ENCODE data around the gene PCBP3.

The PCBP3 gene

GRCh38 chr21:45853703-45854342 is 210.3 kb downstream of the PCBP3 start:
- WGBS (ENCODE audit: extremely low coverage, insufficient coverage, insufficient read length): no CpG with 5 or more reads among the region's 19 CpGs
- no peak overlapping the region for H4K91ac ChIP-seq (ENCODE audit: low read depth, low read length)

GRCh38 chr21:45854690-45855247 is 211.2 kb downstream of the PCBP3 start:
- no CpG with 5 or more reads among the region's 12 CpGs for WGBS (ENCODE audit: extremely low coverage, insufficient coverage, insufficient read length)
- Histone ChIP-seq H2BK5ac (ENCODE audit: low read depth, low read length, poor library complexity) (no peak overlapping the region), H2AK5ac (ENCODE audit: low read length) (no peak overlapping the region), H3K79me1 (ENCODE audit: low read length) (no peaks in the 10 kb centered on the region), H3K9me3 (ENCODE audit: insufficient read depth, low read depth, low read length) (peaks cover 3% of the 10 kb centered on the region), H3K4me2 (ENCODE audit: low read length) (no peak overlapping the region), H2BK12ac (ENCODE audit: low read length) (no peak overlapping the region), H3K9ac (ENCODE audit: low read length) (no peak overlapping the region), H2BK120ac (ENCODE audit: insufficient read depth, low read length, poor library complexity) (no peak overlapping the region), H4K91ac (ENCODE audit: low read depth, low read length) (no peak overlapping the region), H3K14ac (ENCODE audit: low read length) (no peak overlapping the region), H3K4ac (ENCODE audit: low read depth, low read length) (no peak overlapping the region), H3K79me2 (ENCODE audit: control insufficient read depth, insufficient read depth, low read length, poor library complexity) (no peaks in the 10 kb centered on the region), H3K18ac (ENCODE audit: low read length) (no peak overlapping the region), H4K8ac (ENCODE audit: low read depth, low read length) (no peak overlapping the region), H3K27me3 (ENCODE audit: insufficient read depth, low read length) (no peaks in the 10 kb centered on the region), H4K12ac (ENCODE audit: low read depth, low read length) (no peak overlapping the region), H3K27ac (ENCODE audit: low read depth, low read length) (no peak overlapping the region), H3K4me1 (ENCODE audit: control insufficient read depth in 1 of 2, insufficient read depth in 2 of 2, low read length in 2 of 2) (no peaks in the 10 kb centered on the region), H3K23ac (ENCODE audit: low read length) (no peak overlapping the region), H3K4me3 (ENCODE audit: low read depth, low read length) (no peak overlapping the region), H2AFZ (ENCODE audit: insufficient read depth, low read length, poor library complexity) (no peak overlapping the region), H3K36me3 (ENCODE audit: control insufficient read depth in 1 of 2, insufficient read depth in 2 of 2, low read length in 2 of 2) (no peaks in the 10 kb centered on the region)
- DNase-seq: no peak

More at GRCh38 chr21:45853703-45854342, 210.3 kb downstream of the PCBP3 start:
- Histone ChIP-seq H3K4me3 (ENCODE audit: low read depth, low read length) (no peak overlapping the region), H3K27me3 (ENCODE audit: insufficient read depth, low read length) (no peaks in the 10 kb centered on the region), H3K14ac (ENCODE audit: low read length) (no peak overlapping the region), H3K79me1 (ENCODE audit: low read length) (no peaks in the 10 kb centered on the region), H3K36me3 (ENCODE audit: control insufficient read depth in 1 of 2, insufficient read depth in 2 of 2, low read length in 2 of 2) (no peaks in the 10 kb centered on the region), H4K8ac (ENCODE audit: low read depth, low read length) (no peak overlapping the region), H2AK5ac (ENCODE audit: low read length) (no peak overlapping the region), H3K79me2 (ENCODE audit: control insufficient read depth, insufficient read depth, low read length, poor library complexity) (no peaks in the 10 kb centered on the region), H3K27ac (ENCODE audit: low read depth, low read length) (no peak overlapping the region), H3K4me2 (ENCODE audit: low read length) (no peak overlapping the region), H2AFZ (ENCODE audit: insufficient read depth, low read length, poor library complexity) (no peak overlapping the region), H3K4me1 (ENCODE audit: control insufficient read depth in 1 of 2, insufficient read depth in 2 of 2, low read length in 2 of 2) (no peaks in the 10 kb centered on the region), H3K9ac (ENCODE audit: low read length) (no peak overlapping the region), H2BK120ac (ENCODE audit: insufficient read depth, low read length, poor library complexity) (no peak overlapping the region), H2BK5ac (ENCODE audit: low read depth, low read length, poor library complexity) (no peak overlapping the region), H2BK12ac (ENCODE audit: low read length) (no peak overlapping the region), H3K18ac (ENCODE audit: low read length) (no peak overlapping the region), H4K12ac (ENCODE audit: low read depth, low read length) (no peak overlapping the region), H3K4ac (ENCODE audit: low read depth, low read length) (no peak overlapping the region), H3K9me3 (ENCODE audit: insufficient read depth, low read depth, low read length) (peaks cover 3% of the 10 kb centered on the region), H3K23ac (ENCODE audit: low read length) (no peak overlapping the region)
- DNase-seq: no peak

DNA sequence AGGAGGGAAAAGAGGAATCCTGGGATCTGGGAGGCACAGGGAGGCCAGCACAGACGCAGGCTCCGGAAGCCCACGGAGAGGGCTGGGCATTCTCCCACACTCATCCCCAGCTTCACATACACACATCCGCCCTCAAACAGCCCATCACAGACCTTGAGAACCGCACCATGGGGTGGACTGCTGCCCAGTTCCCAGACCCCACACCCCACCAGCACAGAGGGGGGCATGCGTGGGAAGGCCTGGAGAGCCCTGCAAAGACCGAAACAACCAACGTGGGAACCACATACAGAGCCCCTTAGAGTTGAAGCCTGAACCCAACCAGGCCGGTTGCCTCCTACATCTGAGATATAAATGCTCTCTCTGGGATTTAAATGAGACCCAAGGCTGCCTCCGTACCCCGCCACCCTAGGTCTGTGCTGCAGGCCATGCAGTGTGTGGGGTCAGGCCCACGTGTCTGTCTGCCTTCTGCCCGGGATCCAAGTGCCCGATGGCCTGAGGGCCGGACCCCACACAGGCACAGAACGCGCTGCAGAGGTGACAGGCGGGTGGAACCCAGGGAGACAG is 211.8 kb downstream of the PCBP3 start:
- H2AFZ ChIP-seq (ENCODE audit: insufficient read depth, low read length, poor library complexity): no peak overlapping the region
- no peak overlapping the region for H4K91ac ChIP-seq (ENCODE audit: low read depth, low read length)
- no peak overlapping the region for H3K14ac ChIP-seq (ENCODE audit: low read length)
- WGBS (ENCODE audit: extremely low coverage, insufficient coverage, insufficient read length): no CpG with 5 or more reads among the region's 18 CpGs
- H3K18ac ChIP-seq (ENCODE audit: low read length): no peak overlapping the region
- H2BK12ac ChIP-seq (ENCODE audit: low read length): no peak overlapping the region
- no peaks in the 10 kb centered on the region for H3K79me1 ChIP-seq (ENCODE audit: low read length)
- H4K12ac ChIP-seq (ENCODE audit: low read depth, low read length): no peak overlapping the region
- H4K8ac ChIP-seq (ENCODE audit: low read depth, low read length): no peak overlapping the region
- no peak overlapping the region for H3K4me2 ChIP-seq (ENCODE audit: low read length)
- no peaks in the 10 kb centered on the region for H3K27me3 ChIP-seq (ENCODE audit: insufficient read depth, low read length)
- H3K9ac ChIP-seq (ENCODE audit: low read length): no peak overlapping the region
- H3K79me2 ChIP-seq (ENCODE audit: control insufficient read depth, insufficient read depth, low read length, poor library complexity): no peaks in the 10 kb centered on the region
- no peaks in the 10 kb centered on the region for H3K4me1 ChIP-seq (ENCODE audit: control insufficient read depth in 1 of 2, insufficient read depth in 2 of 2, low read length in 2 of 2)
- H3K4ac ChIP-seq (ENCODE audit: low read depth, low read length): no peak overlapping the region
- H2AK5ac ChIP-seq (ENCODE audit: low read length): no peak overlapping the region
- H3K36me3 ChIP-seq (ENCODE audit: control insufficient read depth in 1 of 2, insufficient read depth in 2 of 2, low read length in 2 of 2): no peaks in the 10 kb centered on the region
- no peak overlapping the region for H3K23ac ChIP-seq (ENCODE audit: low read length)
- no peak overlapping the region for H2BK120ac ChIP-seq (ENCODE audit: insufficient read depth, low read length, poor library complexity)
- no peak overlapping the region for H2BK5ac ChIP-seq (ENCODE audit: low read depth, low read length, poor library complexity)
- H3K4me3 ChIP-seq (ENCODE audit: low read depth, low read length): no peak overlapping the region
- no peak overlapping the region for H3K27ac ChIP-seq (ENCODE audit: low read depth, low read length)
- no peak for DNase-seq
- peaks cover 3% of the 10 kb centered on the region for H3K9me3 ChIP-seq (ENCODE audit: insufficient read depth, low read depth, low read length)

DNA sequence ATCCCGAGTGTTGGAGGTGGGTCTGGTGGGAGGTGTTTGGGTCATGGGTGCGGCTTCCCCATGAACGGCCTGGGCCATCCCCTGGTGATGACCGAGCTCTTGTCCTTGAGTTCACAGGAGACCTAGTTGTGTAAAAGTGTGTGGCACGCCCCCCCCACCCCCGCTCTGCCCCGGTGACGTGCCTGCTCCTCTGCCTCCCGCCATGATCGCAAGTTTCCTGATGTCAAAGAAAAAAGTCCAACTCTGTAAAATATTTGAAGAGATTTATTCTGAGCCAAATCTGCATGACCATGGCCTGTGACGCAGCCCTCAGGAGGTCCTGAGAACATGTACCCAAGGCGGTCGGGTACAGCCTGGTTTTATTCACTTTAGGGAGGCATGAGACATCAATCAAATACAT is 212.9 kb downstream of the PCBP3 start:
- no CpG with 5 or more reads among the region's 13 CpGs for WGBS (ENCODE audit: extremely low coverage, insufficient coverage, insufficient read length)
- Histone ChIP-seq H3K4ac (ENCODE audit: low read depth, low read length) (no peak overlapping the region), H2BK12ac (ENCODE audit: low read length) (no peak overlapping the region)

More for the DNA sequence above, 212.9 kb downstream of the PCBP3 start:
- no peak overlapping the region for H3K14ac ChIP-seq (ENCODE audit: low read length)
- no peak overlapping the region for H3K4me3 ChIP-seq (ENCODE audit: low read depth, low read length)
- H3K27ac ChIP-seq (ENCODE audit: low read depth, low read length): no peak overlapping the region
- no peak overlapping the region for H4K91ac ChIP-seq (ENCODE audit: low read depth, low read length)
- no peak overlapping the region for H2BK5ac ChIP-seq (ENCODE audit: low read depth, low read length, poor library complexity)
- no peak overlapping the region for H3K9ac ChIP-seq (ENCODE audit: low read length)
- H3K18ac ChIP-seq (ENCODE audit: low read length): no peak overlapping the region
- no peaks in the 10 kb centered on the region for H3K79me1 ChIP-seq (ENCODE audit: low read length)
- H2AFZ ChIP-seq (ENCODE audit: insufficient read depth, low read length, poor library complexity): no peak overlapping the region
- H3K27me3 ChIP-seq (ENCODE audit: insufficient read depth, low read length): no peaks in the 10 kb centered on the region
- H3K4me1 ChIP-seq (ENCODE audit: control insufficient read depth in 1 of 2, insufficient read depth in 2 of 2, low read length in 2 of 2): no peaks in the 10 kb centered on the region
- no peak overlapping the region for H3K23ac ChIP-seq (ENCODE audit: low read length)
- no peaks in the 10 kb centered on the region for H3K36me3 ChIP-seq (ENCODE audit: control insufficient read depth in 1 of 2, insufficient read depth in 2 of 2, low read length in 2 of 2)
- H4K12ac ChIP-seq (ENCODE audit: low read depth, low read length): no peak overlapping the region
- DNase-seq: no peak
- H4K8ac ChIP-seq (ENCODE audit: low read depth, low read length): no peak overlapping the region
- peaks cover 5% of the 10 kb centered on the region for H3K9me3 ChIP-seq (ENCODE audit: insufficient read depth, low read depth, low read length)
- no peak overlapping the region for H2BK120ac ChIP-seq (ENCODE audit: insufficient read depth, low read length, poor library complexity)
- no peak overlapping the region for H3K4me2 ChIP-seq (ENCODE audit: low read length)
- no peak overlapping the region for H2AK5ac ChIP-seq (ENCODE audit: low read length)
- no peaks in the 10 kb centered on the region for H3K79me2 ChIP-seq (ENCODE audit: control insufficient read depth, insufficient read depth, low read length, poor library complexity)
